Mucosa of stomach (tissue), 1 donor: ENCODE data around the gene COL23A1.

ENCODE experiments used
- H3K27me3 ChIP-seq: one replicate; pipeline ENCODE4 v1.7.0; 2013; ENCODE audit warnings: mild to moderate bottlenecking, low read length; ENCODE audit not compliant: control insufficient read depth, insufficient read depth
- H3K36me3 ChIP-seq: one replicate; pipeline ENCODE4 v1.7.0; 2013; ENCODE audit warnings: low read length; ENCODE audit not compliant: control insufficient read depth, insufficient read depth
- H3K4me1 ChIP-seq: one replicate; pipeline ENCODE4 v1.7.0; 2013; ENCODE audit warnings: mild to moderate bottlenecking, low read length; ENCODE audit not compliant: control insufficient read depth, insufficient read depth
- H3K4me3 ChIP-seq: one replicate; pipeline ENCODE4 v1.7.0; 2013; ENCODE audit warnings: low read length
- H3K9ac ChIP-seq: one replicate; pipeline ENCODE4 v1.7.0; 2013; ENCODE audit warnings: mild to moderate bottlenecking, low read length, moderate library complexity
- H3K9me3 ChIP-seq: one replicate; pipeline ENCODE4 v1.7.0; 2013; ENCODE audit warnings: mild to moderate bottlenecking, low read length, moderate library complexity; ENCODE audit not compliant: control insufficient read depth
- donor health status: Pancreatic carcinoma.

COL23A1 gene

GRCh38 chr5:178359738-178360137, 230.5 kb downstream of the COL23A1 start:
- no peak overlapping the region for H3K9ac ChIP-seq
- H3K4me3 ChIP-seq = no peak overlapping the region
- no peaks in the 10 kb centered on the region for H3K4me1 ChIP-seq
- H3K9me3 ChIP-seq = no peaks in the 10 kb centered on the region
- H3K36me3 ChIP-seq = no peaks in the 10 kb centered on the region
- peaks cover 10% of the 10 kb centered on the region for H3K27me3 ChIP-seq

GRCh38 chr5:178357678-178358077, 232.5 kb downstream of the COL23A1 start:
- H3K36me3 ChIP-seq = no peaks in the 10 kb centered on the region
- no peaks in the 10 kb centered on the region for H3K9me3 ChIP-seq
- H3K4me1 ChIP-seq = no peaks in the 10 kb centered on the region
- H3K9ac ChIP-seq = no peak overlapping the region
- H3K4me3 ChIP-seq = no peak overlapping the region
- peaks cover 10% of the 10 kb centered on the region for H3K27me3 ChIP-seq

DNA sequence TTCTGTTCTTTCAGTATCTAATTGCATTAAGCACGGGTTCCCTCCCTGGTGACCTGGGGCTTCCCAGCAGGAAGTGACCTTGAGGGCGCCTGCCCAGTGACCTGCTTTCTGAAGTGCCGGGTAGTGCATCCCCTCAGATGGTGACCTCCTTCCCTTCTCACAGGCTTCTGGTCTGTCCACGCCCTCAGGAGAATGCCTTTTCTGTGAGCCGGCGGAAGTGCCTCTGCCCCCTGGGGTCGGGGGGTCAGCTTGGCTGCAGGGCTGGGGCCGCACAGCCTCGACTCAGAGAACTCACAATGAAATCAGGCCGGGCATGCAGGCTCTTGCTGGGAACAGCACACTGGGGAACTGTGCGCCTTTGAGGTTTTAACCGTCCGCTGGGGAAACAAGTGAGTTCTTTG, 233.1 kb downstream of the COL23A1 start:
- no peaks in the 10 kb centered on the region for H3K4me1 ChIP-seq
- no peak overlapping the region for H3K9ac ChIP-seq
- peaks cover 10% of the 10 kb centered on the region for H3K27me3 ChIP-seq
- H3K9me3 ChIP-seq = no peaks in the 10 kb centered on the region
- H3K36me3 ChIP-seq = no peaks in the 10 kb centered on the region
- no peak overlapping the region for H3K4me3 ChIP-seq

- Histone ChIP-seq H3K27me3 (peaks cover 10% of the 10 kb centered on the region), H3K9ac (no peak overlapping the region), H3K9me3 (no peaks in the 10 kb centered on the region), H3K4me3 (no peak overlapping the region), H3K36me3 (no peaks in the 10 kb centered on the region), H3K4me1 (no peaks in the 10 kb centered on the region)
Measured at GRCh38 chr5:178356431-178356872, 233.7 kb downstream of the COL23A1 start.

DNA sequence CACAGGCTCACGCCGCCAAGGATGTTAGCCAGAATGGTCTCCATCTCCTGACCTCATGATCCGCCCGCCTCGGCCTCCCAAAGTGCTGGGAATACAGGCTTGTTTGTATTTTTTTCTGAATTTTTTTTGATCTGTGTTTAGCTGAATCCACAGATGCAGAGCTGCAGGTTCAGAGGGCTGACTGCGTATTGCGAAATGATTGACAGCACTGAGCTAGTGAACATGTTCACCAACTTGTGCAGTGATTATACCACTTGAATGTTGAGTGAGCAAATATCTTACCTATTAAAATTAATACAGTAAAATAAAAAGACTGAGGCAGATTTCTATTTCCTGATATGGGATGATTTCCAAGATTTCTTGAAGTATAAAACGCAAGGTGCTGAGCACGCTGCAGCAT, 234.5 kb downstream of the COL23A1 start:
- H3K27me3 ChIP-seq = peaks cover 10% of the 10 kb centered on the region
- H3K4me1 ChIP-seq = no peaks in the 10 kb centered on the region
- H3K9me3 ChIP-seq = no peaks in the 10 kb centered on the region
- H3K4me3 ChIP-seq = no peak overlapping the region
- H3K36me3 ChIP-seq = no peaks in the 10 kb centered on the region
- H3K9ac ChIP-seq = no peak overlapping the region

DNA sequence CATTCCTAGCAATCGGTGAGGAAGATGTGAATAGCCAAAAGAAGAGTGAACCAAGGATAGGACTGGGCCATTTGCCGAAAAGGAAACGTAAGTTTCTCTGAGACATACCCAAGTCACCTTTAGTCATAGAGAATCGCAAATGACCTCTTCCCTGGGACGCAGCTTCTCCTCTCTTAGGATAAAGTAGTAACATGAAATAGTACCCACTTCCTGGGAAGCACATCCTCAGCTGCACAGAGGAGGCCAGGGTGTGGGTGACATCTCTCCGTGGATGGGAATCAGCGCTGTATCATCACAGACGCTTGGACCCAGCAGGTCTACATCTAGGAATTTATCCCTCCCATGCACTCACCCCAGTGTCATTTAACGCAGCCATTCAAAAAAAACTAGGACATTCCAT, 236.7 kb downstream of the COL23A1 start:
- H3K4me1 ChIP-seq = no peaks in the 10 kb centered on the region
- no peak overlapping the region for H3K4me3 ChIP-seq
- H3K27me3 ChIP-seq = peaks cover 10% of the 10 kb centered on the region
- H3K9me3 ChIP-seq = no peaks in the 10 kb centered on the region
- H3K9ac ChIP-seq = no peak overlapping the region
- no peaks in the 10 kb centered on the region for H3K36me3 ChIP-seq

DNA sequence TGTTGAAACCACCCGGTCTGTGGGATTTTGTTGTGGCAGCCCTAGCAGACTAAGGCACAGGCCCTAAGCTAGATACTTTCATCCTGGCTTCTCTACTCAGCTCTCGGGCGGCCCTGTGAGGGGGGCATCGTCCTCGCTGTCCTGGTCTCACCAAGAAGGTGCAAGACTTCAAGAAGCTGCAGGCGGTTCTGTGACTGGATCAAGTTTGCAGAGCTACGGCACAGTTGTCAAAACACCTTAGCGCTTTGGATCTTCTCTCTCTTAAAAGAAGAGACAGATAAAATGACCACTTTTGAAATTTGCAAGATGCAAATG, 238.2 kb downstream of the COL23A1 start:
- H3K9ac ChIP-seq = no peak overlapping the region
- H3K4me3 ChIP-seq = no peak overlapping the region
- H3K9me3 ChIP-seq = no peaks in the 10 kb centered on the region
- H3K27me3 ChIP-seq = peaks cover 8% of the 10 kb centered on the region
- H3K36me3 ChIP-seq = no peaks in the 10 kb centered on the region
- no peaks in the 10 kb centered on the region for H3K4me1 ChIP-seq

GRCh38 chr5:178351221-178352034, 238.8 kb downstream of the COL23A1 start:
- H3K36me3 ChIP-seq = no peaks in the 10 kb centered on the region
- no peak overlapping the region for H3K9ac ChIP-seq
- H3K4me3 ChIP-seq = no peak overlapping the region
- H3K9me3 ChIP-seq = no peaks in the 10 kb centered on the region
- H3K27me3 ChIP-seq = peaks cover 2% of the 10 kb centered on the region
- no peaks in the 10 kb centered on the region for H3K4me1 ChIP-seq

DNA sequence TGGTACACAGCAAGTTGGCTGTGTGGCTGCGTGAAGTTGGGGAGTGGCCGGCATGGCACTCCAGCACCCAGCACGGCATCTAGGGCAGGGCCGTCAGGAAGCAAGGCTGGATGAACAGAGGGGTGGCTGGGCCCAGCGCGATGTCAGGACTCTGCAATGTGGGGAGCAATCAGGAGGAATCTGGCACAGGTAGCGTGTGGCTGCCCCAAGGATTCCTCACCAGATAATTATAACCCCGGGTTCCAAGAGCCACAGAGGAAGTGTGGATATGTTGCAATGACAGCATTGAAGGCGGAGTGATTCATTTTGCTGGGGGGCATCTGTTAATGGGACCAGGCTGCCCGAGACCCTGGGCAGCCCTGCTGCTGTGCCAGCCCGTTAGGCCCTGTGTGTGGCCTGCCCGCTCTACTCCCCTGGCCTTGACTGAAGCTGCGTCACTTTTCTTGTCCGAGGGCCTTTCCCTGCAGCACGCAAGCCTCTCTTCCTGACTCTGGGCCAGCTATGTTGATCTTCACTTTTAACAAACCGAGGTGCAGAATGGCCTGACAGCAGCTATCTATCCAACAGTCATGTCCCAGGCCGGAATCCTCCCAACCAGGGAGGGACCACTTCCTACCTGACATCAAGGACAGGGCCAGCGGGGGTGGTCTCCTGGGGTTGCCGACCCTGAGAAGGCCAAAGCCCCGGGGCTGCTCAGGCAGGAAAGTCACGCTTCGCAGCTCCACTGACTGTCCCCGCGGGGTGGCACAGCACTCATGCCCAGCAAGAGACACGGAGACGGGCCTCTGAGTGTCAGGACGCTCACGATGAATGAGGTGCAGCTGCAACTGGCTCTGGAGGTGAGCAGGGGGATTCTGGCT, 239.6 kb downstream of the COL23A1 start:
- H3K4me1 ChIP-seq = no peaks in the 10 kb centered on the region
- H3K36me3 ChIP-seq = no peaks in the 10 kb centered on the region
- H3K4me3 ChIP-seq = no peak overlapping the region
- H3K27me3 ChIP-seq = no peaks in the 10 kb centered on the region
- H3K9me3 ChIP-seq = no peaks in the 10 kb centered on the region
- no peak overlapping the region for H3K9ac ChIP-seq

DNA sequence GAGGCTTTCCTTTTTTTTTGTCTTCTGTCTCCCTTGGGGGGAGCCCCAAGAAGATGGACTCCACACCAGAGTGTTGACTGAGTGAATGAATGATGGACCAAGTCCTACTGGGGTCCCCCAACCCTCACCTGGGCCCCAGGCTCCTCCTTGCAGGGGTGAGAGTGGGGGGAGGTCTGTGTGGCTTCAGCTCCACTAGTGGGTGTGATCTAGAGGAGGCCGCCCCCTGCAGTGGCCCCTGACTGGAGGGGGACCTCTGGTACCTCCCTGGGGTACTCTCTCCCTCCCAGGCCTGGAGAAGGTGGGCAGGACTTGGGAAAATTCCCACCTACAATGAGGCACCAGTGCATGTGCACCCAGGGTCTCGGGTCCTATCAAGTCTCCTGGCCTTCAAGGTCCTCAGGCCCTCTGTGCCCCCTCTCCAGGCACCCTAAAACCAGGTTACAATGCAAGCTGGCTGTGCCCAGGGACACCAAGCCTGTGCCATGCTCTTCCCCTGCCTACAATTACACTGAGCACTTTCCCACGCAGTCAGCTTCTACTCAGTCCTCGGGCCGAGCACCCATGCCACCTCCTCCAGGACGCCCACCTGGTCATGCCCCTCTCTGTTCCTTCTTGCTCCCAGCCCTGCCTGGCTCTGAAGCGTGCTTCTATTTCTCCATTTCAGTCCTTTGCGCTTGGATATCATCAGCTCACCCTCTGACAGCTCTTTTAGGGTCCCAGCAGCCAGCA, 240.4 kb downstream of the COL23A1 start:
- H3K36me3 ChIP-seq = no peaks in the 10 kb centered on the region
- no peaks in the 10 kb centered on the region for H3K27me3 ChIP-seq
- no peak overlapping the region for H3K9ac ChIP-seq
- no peak overlapping the region for H3K4me3 ChIP-seq
- no peaks in the 10 kb centered on the region for H3K4me1 ChIP-seq
- H3K9me3 ChIP-seq = no peaks in the 10 kb centered on the region

- no peaks in the 10 kb centered on the region for H3K36me3 ChIP-seq
- H3K27me3 ChIP-seq = no peaks in the 10 kb centered on the region
- H3K9ac ChIP-seq = no peak overlapping the region
- H3K4me1 ChIP-seq = no peaks in the 10 kb centered on the region
- no peaks in the 10 kb centered on the region for H3K9me3 ChIP-seq
- no peak overlapping the region for H3K4me3 ChIP-seq
Measured at GRCh38 chr5:178349075-178349511, 241.1 kb downstream of the COL23A1 start.
